ENCODE measurements around the gene RSF1.
A peak's percentile ranks its signal among the peaks of the same experiment; 100 is the strongest.
"Not testable (repeated sequence)": the region's sequence is repeated elsewhere in the genome, so short reads cannot be mapped to it uniquely, and the experiment has no call there.

RSF1 gene, protein sequence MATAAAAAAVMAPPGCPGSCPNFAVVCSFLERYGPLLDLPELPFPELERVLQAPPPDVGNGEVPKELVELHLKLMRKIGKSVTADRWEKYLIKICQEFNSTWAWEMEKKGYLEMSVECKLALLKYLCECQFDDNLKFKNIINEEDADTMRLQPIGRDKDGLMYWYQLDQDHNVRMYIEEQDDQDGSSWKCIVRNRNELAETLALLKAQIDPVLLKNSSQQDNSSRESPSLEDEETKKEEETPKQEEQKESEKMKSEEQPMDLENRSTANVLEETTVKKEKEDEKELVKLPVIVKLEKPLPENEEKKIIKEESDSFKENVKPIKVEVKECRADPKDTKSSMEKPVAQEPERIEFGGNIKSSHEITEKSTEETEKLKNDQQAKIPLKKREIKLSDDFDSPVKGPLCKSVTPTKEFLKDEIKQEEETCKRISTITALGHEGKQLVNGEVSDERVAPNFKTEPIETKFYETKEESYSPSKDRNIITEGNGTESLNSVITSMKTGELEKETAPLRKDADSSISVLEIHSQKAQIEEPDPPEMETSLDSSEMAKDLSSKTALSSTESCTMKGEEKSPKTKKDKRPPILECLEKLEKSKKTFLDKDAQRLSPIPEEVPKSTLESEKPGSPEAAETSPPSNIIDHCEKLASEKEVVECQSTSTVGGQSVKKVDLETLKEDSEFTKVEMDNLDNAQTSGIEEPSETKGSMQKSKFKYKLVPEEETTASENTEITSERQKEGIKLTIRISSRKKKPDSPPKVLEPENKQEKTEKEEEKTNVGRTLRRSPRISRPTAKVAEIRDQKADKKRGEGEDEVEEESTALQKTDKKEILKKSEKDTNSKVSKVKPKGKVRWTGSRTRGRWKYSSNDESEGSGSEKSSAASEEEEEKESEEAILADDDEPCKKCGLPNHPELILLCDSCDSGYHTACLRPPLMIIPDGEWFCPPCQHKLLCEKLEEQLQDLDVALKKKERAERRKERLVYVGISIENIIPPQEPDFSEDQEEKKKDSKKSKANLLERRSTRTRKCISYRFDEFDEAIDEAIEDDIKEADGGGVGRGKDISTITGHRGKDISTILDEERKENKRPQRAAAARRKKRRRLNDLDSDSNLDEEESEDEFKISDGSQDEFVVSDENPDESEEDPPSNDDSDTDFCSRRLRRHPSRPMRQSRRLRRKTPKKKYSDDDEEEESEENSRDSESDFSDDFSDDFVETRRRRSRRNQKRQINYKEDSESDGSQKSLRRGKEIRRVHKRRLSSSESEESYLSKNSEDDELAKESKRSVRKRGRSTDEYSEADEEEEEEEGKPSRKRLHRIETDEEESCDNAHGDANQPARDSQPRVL (N-terminal part only)

DNA sequence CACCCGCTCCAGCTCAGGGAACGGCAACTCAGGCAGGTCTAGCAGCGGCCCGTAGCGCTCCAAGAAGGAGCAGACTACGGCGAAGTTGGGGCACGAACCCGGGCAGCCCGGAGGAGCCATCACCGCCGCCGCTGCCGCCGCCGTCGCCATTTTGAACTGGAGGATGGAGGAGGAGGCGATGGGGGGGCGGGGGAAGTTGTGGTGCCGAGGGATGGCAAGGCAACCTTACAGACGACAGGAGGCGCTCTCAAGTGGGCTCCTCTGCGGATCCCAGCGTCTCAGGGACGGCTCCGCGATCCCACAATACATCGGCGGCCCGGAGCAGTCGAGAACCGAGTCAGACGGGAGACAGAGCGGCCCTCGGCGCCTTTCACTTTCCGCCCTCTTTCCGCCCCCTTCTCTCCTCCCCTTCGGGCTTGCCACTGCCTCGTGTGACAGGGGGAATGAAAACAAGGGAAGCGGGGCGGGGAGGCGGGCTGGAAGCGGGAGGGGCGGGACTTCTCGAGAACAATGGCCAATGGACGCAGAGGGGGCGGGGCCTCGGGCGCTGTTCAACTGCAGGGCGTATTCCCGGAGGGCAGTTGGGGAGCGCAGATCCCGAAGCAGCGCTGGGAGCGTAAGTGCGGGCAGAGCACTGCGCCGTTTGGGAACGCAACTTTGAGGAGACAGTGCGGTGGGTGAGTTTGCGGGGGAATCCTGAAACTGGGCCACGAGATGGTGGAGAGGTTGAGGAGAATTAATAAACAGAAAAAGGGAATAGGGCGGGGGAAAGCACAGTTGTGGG is at the start of gene RSF1, which contains the start of gene AAMDC:
RSF1 (minus strand) TSS at position 158 of the 784 bp plus-strand sequence; CDS start at position 150, 8 bp downstream.
AAMDC (plus strand) TSS at position 580 of the 784 bp plus-strand sequence. CDS start 21,353 bp downstream, outside the sequence.
- DNase-seq (ENCODE audit: low read depth in 2 of 2, low spot score in 1 of 2): peak; percentile 93 to 94

DNA sequence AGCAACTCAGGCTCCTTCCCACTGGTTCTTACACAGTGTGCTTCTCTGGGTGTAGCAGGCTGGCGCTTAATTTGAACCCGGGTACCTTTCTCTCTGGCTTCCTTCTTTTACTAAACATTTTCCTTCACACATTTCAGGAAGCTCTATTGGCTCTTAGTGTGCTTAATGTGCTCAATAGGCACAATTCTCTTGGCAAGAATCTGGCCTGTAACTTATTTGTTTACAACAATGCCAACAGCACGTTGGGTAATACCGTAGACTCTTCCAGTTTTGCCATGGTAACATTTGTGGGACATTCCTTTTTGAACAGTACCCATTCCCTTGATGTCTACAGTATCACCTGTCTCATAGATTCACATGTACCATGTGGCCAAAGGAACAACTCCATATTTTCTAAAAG is 48.2 kb upstream of the RSF1 start:
- no peak for DNase-seq (ENCODE audit: low read depth in 2 of 2, low spot score in 1 of 2)

DNA sequence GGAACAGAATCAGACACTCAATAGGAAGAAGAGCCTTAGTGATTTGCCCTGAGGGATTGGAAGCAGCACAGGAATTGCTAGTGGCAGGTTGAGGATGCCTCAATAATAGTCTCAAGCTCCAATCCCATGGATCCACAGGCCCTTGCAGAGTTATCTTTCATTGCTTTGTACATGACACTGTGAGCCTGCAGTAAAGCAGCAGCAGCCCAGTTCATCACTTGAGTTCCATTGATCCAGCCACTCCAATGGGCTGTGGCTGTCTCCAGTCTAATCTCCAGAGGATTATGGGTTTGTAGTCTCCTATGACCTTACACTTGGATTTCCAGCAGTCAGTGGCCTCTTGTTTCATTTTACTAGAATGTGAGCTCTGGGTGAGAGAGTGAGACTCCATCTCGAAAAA is 45.8 kb upstream of the RSF1 start:
- DNase-seq (ENCODE audit: low read depth in 2 of 2, low spot score in 1 of 2): no peak

DNA sequence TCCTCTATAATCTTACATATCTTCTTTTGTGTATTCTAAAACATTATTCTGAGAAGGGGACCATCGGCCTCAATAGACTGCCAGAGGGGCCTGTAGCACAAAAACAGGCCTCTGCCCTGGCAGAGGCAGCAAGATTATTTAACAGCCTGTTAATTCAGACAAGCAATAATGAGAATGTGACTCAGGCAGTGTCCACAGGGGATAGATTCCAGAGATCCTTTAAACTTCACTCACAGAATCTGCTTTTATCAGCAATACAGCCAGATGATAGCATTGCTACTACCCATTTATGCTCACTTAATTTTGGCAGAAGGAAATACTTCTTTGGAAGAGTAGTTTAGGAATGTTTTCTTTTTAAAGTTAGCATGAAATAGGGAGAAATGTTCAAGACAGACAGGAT is 45.3 kb upstream of the RSF1 start:
- DNase-seq (ENCODE audit: low read depth in 2 of 2, low spot score in 1 of 2): no peak

DNA sequence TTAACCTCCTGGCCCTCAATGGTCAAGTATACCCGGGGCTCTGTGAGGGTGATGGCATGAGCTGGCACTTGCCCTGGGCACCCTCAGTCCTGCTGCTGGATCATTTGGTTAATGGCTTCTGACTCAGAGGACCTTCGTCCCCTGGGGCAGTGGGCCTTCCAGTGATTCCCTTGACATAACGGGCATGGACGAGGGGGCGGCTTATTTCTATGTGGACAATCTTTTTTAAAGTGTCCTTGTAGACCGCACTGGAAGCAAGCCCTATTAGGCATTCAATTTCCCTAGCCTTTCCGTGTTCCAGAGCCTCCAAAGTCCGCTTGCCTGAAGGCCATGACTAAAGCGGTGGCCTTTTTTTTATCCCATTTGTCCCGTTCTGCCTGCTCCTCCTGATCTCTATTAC is 40.9 kb upstream of the RSF1 start:
- DNase-seq (ENCODE audit: low read depth in 2 of 2, low spot score in 1 of 2): not testable (repeated sequence)

DNA sequence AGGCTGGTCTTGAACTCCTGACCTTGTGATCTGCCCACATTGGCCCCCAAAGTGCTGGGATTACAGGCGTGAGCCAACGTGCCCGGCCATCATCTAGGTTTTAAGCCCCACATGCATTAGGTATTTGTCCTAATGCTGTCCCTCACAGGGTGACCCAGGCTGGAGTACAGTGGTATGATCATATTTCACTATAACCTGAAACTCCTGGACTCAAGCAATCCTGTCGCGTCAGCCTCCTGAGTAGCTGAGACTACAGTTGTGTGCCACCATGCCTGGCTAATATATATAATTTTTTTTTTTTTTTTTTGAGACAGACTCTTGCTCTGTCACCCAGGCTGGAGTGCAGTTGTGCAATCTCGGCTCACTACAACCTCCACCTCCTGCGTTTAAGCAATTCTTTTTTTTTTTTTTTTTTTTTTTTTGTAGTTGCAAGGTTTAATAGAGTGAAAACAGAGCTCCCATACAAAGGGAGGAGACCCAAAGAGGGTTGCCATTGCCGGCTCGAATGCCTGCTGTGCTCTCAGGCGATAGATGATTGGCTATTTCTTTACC is 37.5 kb upstream of the RSF1 start:
- DNase-seq (ENCODE audit: low read depth in 2 of 2, low spot score in 1 of 2): not testable (repeated sequence)

DNA sequence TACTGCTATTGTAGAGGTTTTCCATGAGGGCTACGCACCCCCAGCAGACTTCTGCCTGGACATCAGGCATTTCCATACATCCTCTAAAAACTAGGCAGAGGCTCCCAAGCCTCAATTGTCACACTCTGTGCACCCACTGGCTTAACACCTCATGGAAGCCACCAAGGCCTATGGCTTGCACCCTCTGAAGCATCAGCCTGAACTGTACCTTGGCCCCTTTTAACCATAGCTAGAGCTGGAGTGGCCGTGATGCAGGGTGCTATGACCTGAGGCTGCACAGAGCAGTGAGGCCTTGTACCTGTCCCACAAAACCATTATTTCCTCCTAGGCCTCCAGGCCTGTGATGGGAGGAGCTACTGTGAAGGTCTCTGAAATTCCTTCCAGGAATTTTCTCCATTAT is 34.3 kb upstream of the RSF1 start:
- DNase-seq (ENCODE audit: low read depth in 2 of 2, low spot score in 1 of 2): no peak

DNA sequence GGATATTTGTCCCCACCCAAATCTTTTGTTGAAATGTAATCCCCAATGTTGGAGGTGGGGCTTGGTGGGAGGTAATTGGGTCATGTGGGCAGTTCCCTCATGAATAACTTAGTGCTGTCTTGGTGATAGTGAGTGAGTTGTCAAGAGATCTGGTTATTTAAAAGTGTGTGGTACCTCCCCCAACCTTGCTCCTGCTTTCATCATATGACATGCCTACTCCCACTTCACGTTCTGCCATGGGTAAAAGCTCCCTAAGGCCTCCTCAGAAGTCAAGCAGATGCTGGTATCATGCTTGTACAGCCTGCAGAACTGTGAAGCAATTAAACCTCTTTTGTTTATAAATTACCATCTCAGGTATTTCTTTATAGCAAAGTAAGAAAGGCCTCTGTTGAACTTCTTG is 31.0 kb upstream of the RSF1 start:
- no peak for DNase-seq (ENCODE audit: low read depth in 2 of 2, low spot score in 1 of 2)

DNA sequence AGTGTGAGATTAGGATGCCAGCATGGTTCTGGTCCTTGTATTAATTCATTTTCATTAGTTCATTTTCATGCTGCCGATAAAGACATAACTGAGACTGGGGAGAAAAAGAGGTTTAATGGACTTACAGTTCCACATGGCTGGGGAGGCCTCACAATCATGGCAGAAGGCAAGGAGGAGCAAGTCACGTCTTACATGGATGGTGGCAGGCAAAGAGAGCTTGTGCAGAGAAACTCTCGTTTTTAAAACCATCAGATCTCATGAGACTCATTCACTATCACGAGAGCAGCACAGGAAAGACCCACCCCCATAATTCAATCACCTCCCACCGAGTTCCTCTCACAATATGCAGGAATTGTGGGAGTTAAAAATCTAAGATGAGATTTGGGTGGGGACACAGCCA is 23.2 kb upstream of the RSF1 start:
- DNase-seq (ENCODE audit: low read depth in 2 of 2, low spot score in 1 of 2): not testable (repeated sequence)

DNA sequence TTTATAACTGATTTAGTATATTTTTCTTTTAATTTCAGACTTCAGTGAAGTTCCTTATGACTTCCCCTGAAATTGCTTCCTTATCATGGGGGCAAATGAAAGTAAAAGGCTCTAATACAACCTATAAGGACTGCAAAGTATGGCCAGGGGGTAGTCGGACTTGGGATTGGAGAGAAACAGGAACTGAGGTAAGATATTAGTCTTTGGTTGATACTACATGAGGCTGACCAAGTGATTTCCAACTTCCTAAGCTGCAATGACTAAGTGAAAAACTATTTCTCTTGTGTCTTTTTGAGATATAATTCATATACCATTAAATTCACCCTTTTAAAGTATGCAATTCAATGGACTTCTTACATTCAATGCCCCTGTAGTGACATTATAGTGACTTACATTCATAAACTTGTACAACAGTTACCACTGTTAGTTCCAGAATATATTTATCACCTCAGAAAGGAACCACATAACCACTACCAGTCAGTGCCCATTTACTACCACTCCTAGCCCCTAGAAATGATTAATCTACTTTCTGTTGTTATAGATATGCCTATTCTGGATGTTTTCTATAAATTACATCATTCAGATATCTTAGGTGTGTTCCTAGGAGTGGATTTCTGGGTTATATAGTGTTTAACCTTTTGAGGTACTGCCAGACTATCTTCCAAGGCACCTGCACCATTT is 22.1 kb upstream of the RSF1 start:
- DNase-seq (ENCODE audit: low read depth in 2 of 2, low spot score in 1 of 2): no peak

DNA sequence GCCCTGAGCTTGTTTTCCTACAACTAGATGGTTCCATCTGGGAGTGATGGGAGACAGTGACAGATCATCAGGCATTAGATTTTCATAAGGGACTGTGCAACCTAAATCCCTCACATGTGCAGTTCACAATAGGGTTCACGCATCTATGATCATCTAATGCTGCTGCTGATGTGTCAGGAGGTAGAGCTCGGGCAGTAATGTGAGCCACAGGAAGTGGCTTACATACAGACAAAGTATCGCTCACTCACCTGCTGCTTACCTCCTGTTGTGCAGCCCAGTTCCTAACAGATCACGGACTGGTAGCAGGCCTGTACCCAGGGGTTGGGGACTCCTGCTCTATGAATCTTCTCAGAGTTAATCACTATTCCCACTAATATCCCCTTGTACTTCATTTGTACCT is 12.8 kb upstream of the RSF1 start:
- DNase-seq (ENCODE audit: low read depth in 2 of 2, low spot score in 1 of 2): no peak

DNA sequence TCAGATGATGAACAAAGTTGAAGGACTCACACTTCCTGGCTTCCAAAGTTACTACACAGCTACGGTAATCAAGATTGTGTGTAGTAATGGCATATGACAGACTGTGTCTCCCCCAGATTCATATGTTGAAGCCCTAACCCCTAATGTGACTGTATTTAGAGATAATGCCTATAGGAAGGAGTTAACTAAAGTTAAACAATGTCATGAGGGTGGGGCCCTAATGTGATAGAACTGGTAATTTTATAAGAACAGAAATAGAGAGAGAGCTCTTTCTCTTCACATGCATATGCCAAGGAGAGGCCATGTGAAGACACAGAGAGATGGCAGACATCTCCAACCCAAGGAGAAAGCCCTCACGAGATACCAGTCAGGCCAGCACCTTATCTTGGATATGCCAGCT is 8.4 kb upstream of the RSF1 start:
- no peak for DNase-seq (ENCODE audit: low read depth in 2 of 2, low spot score in 1 of 2)

DNA sequence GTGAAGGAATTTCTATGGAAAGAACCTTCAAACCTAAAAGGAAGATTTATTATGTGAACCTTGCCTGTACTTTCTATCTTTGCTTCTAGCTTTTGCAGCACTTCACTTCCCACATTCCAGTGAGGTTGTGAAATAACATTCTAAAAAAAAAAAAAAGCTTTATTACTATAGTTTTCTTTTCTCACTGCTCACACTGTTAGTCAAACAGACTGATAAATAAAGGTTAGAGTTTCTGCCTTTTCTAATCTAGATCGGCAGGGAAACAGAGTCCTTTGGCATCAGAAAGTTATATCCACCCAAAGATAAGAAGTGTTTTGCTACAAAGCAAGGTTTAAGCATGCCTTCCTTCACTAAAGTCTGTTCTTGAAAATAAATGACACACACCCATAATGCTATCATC is 3.3 kb upstream of the RSF1 start:
- no peak for DNase-seq (ENCODE audit: low read depth in 2 of 2, low spot score in 1 of 2)

DNA sequence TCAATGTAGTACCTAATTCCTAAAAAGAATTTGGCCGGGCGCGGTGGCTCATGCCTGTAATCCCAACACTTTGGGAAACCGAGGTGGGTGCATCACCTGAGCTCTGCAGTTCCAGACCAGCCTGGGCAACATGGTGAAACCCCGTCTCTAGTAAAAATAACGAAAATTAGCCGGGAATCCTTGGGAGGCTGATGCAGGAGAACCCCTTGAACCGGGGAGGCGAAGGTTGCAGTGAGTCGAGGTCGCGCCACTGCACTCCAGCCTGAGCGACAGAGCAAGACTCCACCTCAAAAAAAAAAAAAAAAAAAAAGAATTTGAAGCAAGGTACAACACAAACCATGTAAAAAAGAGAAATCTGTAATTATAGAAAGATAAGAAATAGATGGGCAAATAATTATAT is 1.6 kb upstream of the RSF1 start:
- not testable (repeated sequence) for DNase-seq (ENCODE audit: low read depth in 2 of 2, low spot score in 1 of 2)

DNA sequence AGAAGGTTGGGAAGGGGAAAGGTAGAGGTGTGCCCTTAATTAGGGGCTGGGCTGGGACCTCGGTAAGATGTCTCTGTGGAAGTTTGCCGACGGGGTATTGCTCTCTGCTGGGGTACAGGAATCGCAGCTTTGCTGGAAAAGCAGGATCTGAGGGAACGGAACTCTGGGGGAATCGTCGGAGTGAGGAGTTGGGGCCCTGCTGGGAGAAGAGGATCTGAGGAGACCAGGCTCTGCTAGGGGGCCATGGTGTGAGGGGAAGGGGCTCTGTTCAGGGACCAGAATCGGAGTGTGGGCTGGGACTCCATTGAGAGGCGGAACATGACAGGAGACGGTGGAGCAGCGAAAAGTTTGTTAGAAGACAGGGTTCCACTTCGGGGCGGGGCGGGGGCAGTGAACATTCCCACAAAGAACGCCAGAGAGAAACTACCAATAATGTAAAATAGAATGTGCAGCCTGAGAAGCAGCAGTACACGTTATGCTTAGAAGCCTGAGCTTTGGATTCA is 878 bp upstream of the RSF1 start:
- peak in 1 of 2 donors; percentile 1 for DNase-seq (ENCODE audit: low read depth in 2 of 2, low spot score in 1 of 2)

DNA sequence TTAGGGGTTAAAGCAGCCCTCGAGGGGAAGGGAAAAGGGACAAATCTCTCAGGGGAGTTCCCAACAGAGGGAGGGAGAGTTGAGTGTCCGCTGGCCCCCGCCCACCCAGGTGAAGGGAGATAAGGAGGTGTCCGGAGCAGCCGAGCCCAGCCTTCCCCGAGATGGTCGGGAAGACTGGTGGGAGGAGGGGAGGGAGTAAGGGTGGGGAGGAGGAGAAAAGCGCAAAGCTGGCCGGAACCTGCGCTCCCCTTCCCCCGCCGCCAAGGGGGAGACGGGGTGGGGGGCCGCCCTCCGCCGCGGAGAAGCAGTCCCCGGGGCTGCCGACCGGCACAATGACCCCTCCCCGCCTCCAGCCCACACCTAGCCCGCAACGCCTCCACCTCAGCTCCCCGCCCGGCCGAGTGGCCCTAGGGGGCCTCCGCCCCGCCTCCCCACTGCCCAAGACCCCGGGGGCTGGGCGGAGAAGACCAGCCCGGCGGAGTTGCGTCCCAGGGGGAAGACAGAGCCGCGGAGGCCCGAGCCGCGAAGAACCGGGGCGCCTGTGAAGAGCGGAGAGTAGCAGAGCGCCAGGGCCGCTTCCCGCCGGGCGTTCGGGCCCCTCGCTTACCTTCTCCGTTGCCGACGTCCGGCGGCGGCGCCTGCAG is 479 bp downstream of the RSF1 start:
- peak; percentile 5 to 8 for DNase-seq (ENCODE audit: low read depth in 2 of 2, low spot score in 1 of 2)

DNA sequence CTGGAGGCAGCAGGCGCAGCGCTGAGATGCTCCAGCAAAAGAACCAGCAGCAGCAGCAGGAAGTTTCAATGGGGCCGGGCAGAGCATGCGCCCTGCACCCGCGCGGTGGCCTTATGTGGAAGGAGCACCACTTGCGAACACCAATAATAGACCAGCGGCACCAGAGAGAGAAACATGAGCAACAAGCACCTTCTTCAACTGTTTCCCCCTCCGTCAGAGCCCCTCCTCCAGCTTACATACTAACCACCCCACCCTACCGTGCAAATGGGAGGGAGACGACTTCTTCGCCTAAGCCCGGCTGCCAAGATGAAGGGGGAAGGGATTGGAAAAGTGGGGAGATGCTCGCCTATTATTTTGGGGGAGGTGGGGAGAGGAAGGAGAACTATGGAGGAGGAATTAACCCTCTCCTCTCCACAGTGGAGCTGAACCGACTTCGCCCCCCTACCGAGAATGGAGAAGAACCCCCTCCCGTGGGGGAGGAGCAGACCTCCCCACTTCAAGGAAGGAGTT is 1.1 kb downstream of the RSF1 start:
- DNase-seq (ENCODE audit: low read depth in 2 of 2, low spot score in 1 of 2): peak; percentile 57 to 73

DNA sequence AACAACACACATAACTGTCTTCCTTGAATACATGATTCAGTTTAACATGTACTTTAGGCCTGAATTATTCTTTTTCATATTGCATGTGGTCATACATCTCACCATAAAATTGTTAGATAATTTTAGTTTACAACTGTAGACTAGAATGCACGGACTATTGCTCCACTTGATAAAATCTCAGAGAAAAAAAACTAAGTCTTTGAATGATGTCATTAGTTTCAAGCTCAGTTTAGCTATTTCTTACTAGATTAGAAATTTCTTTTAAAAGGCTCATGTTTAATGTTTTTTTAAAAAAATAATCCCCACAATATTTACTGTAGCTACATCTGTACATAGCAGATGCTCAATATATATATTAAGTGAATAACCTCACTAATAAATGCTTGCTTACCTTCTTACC is 5.1 kb downstream of the RSF1 start:
- DNase-seq (ENCODE audit: low read depth in 2 of 2, low spot score in 1 of 2): no peak

DNA sequence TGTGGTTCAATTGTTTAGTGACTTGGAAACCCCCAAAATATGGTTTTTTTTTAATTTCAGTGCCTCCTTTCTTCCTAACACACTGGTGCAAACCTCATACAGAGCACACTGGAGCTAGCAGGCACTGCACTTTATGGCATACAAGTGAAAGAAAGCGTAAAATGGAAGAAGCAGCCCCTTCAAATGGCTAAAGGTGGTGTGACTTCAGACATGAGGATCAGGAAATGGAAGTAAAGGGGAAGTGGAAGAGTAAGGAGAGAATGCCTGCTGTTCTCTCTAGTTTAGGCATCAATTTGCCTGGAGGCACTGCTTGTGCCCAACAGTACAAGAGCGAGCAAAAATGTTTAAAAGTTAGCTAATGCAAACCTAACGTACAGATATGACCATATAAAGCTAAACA is 5.7 kb downstream of the RSF1 start:
- DNase-seq (ENCODE audit: low read depth in 2 of 2, low spot score in 1 of 2): no peak
